ENCODE data around the gene SMIM22. TPM values are rescaled to one million over a fixed set of nuclear protein-coding genes. Genes with fewer than 3 reads are reported as not detected.

SMIM22 gene
- total RNA-seq, result not detected

- Histone ChIP-seq H3K9me3 (no peaks in the 10 kb centered on the region), H3K36me3 (peaks cover 0 to 8% of the 10 kb centered on the region in 2 donors), H3K27me3 (no peaks in the 10 kb centered on the region), H3K27ac (no peak within 1 kb of the TSS), H3K4me3 (no peak within 1 kb of the TSS), H3K4me1 (peaks cover 0 to 2% of the 10 kb centered on the region in 2 donors)
- ATAC-seq (no peak), DNase-seq (no peak)
- in situ Hi-C loops (cut with MboI; ENCODE audit: low sequenced_read_pairs in 4 of 4) (no loop called here), intact Hi-C loops (cut with DNase I; ENCODE audit: low total_unique reads) (no loop called here)
- TF ChIP-seq CTCF (IDR thresholded peaks at IDR 0.05 in 4 of 5, conservative IDR thresholded peaks at IDR 0.05 in 1 of 5), result no peak
- TF ChIP-seq POLR2A (IDR thresholded peaks at IDR 0.05), result no peak
Observed at GRCh38 chr16:4795181-4795827, at the start of gene SMIM22. Gene SMIM22, plus strand, starts transcription at chr16:4795369. Its CDS starts 366 bp downstream, at chr16:4795735.

GRCh38 chr16:4746215-4746614, 49.0 kb upstream of the SMIM22 start:
- H3K27me3 ChIP-seq, result peaks cover 0 to 3% (median 0%) of the 10 kb centered on the region in 3 donors
- intact Hi-C loops (cut with DNase I; ENCODE audit: low total_unique reads), result no loop called here
- H3K36me3 ChIP-seq, result peaks cover 0 to 4% of the 10 kb centered on the region in 2 donors
- ATAC-seq (no peak), DNase-seq (no peak)
- no peak overlapping the region for H3K27ac ChIP-seq
- no peak overlapping the region for H3K4me3 ChIP-seq
- H3K4me1 ChIP-seq, result peaks cover 0 to 3% of the 10 kb centered on the region in 2 donors
- in situ Hi-C loops (cut with MboI; ENCODE audit: low sequenced_read_pairs in 4 of 4), result no loop called here
- TF ChIP-seq CTCF (IDR thresholded peaks at IDR 0.05 in 4 of 5, conservative IDR thresholded peaks at IDR 0.05 in 1 of 5) (no peak), POLR2A (IDR thresholded peaks at IDR 0.05) (no peak)
- no peaks in the 10 kb centered on the region for H3K9me3 ChIP-seq

DNA sequence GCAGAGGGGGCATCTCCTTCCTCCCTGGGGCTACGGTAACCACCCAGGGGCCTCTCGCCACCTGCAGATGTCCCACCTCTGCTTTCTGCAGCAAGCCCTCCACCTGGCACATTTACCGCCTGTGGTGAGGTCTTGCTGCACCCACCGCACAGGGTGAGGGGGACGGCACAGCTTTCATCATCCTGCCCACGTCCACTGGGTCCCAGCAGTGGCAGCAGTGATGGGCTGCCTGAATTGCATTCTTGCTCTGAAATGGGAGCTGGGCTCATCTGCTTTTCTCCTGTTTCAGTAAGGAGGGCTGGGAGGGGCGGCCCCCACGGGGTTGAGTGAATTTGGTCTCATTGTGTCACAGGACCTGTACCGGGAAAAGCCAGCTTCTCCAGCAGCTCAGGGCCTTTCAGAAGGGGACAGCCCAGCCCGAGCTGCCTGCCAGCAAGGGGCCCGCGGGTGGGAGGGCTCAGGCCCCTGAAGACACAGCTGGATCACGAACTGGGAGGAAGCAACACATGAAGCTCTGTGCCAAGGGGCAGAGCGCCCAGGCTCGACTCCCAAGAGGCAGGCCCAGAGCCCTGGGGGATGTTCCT, 48.1 kb upstream of the SMIM22 start:
- no peak for TF ChIP-seq POLR2A (IDR thresholded peaks at IDR 0.05)
- TF ChIP-seq CTCF (IDR thresholded peaks at IDR 0.05 in 4 of 5, conservative IDR thresholded peaks at IDR 0.05 in 1 of 5), result no peak
- in situ Hi-C loops (cut with MboI; ENCODE audit: low sequenced_read_pairs in 4 of 4) (no loop called here), intact Hi-C loops (cut with DNase I; ENCODE audit: low total_unique reads) (no loop called here)
- Histone ChIP-seq H3K4me3 (no peak overlapping the region), H3K9me3 (no peaks in the 10 kb centered on the region), H3K4me1 (peaks cover 0 to 3% of the 10 kb centered on the region in 2 donors), H3K27me3 (peaks cover 0 to 3% (median 0%) of the 10 kb centered on the region in 3 donors), H3K36me3 (peaks cover 2 to 13% of the 10 kb centered on the region in 2 donors), H3K27ac (no peak overlapping the region)
- ATAC-seq (no peak), DNase-seq (no peak)

DNA sequence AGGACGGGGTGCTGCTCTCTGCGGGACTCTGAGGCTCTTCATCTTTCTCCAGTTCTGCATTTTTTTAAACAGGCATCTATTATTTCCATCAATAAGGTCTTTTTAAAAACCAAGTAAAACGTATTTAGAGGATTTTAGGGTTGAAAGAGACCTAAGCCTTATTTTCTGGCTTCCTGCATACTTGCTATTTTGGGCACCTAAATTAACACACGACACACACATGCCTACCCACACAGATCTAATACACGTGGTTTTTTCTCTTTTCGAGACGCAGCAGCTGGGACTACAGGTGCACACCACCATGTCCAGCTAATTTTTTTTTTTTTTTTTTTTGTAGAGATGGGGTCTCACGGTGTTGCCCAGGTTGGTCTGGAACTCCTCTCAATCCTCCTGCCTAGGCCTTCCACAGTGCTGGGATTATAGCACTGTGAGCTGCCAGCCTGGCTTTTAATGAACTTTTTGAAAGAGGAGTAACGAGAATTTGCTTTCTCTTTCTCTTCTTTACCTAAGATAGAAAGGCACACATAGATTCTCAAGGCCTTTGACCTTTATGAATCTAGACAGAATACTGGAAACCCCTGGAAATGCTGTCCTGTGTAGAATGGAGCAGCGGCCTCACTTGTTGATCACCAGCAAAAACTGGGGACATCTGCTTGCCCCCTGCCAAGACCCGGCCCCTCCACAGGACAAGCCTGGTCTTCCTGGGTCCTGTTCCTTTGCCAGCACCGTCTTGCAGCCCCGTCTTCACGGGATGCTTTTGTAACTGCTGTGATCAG, 47.1 kb upstream of the SMIM22 start:
- H3K4me3 ChIP-seq, result no peak overlapping the region
- H3K27me3 ChIP-seq, result peaks cover 0 to 3% (median 0%) of the 10 kb centered on the region in 3 donors
- no peak for TF ChIP-seq CTCF (IDR thresholded peaks at IDR 0.05 in 4 of 5, conservative IDR thresholded peaks at IDR 0.05 in 1 of 5)
- peaks cover 4 to 23% of the 10 kb centered on the region in 2 donors for H3K36me3 ChIP-seq
- no peak overlapping the region for H3K27ac ChIP-seq
- H3K4me1 ChIP-seq, result peaks cover 0 to 3% of the 10 kb centered on the region in 2 donors
- in situ Hi-C loops (cut with MboI; ENCODE audit: low sequenced_read_pairs in 4 of 4) (no loop called here), intact Hi-C loops (cut with DNase I; ENCODE audit: low total_unique reads) (no loop called here)
- H3K9me3 ChIP-seq, result no peaks in the 10 kb centered on the region
- no peak for DNase-seq
- no peak for ATAC-seq

Measured in gastrocnemius medialis (tissue), 4 donors.